Measurements from ENCODE around the gene B9D2. TPM values are rescaled to one million over a fixed set of nuclear protein-coding genes. Genes with fewer than 3 reads are reported as not detected.
A peak's percentile ranks its signal among the peaks of the same experiment; 100 is the strongest.

B9D2 gene
- total RNA-seq, 1 donor from 2014 or later: 5.3 TPM

DNA sequence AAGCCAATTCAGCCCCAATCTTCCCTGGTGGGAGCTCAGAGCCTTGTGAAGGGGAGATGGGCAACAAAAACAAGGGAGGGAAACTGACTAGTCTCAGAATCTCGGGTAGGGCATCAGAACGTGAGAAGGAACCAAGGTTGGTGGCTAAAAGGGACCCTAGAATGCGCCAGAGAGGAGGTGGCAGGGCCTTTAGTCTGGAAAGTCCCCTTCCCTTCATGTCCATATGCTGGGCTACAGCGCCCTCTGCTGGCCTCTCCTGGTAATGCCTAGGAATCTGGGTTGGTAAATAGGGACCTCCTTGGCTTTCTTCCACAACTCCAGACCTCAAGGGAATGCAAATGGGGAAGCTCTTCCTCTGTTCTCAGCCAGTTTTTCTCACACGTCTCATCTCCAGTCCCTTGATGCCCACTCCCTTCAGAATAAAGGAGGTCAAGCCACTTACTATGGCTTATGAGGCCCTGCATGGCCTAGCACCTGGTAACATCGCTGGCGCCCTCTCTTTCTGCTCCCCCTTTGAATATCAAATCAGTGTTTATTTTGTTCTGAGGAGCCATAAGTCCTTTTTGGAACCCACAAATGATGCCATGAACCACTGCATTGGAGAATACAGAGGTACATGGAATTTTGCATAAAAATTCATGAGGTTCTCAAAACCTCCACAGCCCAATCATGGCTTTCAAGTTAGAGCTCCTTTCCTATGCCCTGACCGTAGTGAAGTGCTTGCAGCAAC lies 55.3 kb downstream of the B9D2 start:
- peak; percentile 74 for DNase-seq

DNA sequence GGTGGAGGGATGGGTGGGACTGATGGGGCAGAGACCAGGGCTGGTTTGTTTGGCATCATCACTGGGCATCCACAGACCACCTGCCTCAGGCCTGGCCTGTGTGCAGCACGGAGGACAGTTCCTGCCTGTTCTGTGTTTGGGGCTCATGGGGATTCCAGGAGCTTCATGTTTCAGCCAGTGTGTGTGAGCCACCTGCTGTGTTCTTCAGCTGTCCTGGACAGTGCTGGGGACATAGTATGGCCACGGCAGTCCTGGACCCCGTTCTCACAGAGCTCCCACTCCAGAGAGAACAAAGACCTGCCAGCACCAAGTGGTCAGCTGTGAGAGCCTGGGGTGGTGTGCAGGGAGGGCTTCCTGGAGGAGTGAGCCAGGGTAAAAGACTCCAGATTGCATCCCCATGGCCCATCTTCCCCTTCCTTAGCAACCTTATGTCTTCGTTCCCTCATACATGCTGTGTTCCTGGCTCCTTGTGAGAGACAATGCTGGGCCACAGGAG lies 55.9 kb downstream of the B9D2 start:
- no peak for DNase-seq

DNA sequence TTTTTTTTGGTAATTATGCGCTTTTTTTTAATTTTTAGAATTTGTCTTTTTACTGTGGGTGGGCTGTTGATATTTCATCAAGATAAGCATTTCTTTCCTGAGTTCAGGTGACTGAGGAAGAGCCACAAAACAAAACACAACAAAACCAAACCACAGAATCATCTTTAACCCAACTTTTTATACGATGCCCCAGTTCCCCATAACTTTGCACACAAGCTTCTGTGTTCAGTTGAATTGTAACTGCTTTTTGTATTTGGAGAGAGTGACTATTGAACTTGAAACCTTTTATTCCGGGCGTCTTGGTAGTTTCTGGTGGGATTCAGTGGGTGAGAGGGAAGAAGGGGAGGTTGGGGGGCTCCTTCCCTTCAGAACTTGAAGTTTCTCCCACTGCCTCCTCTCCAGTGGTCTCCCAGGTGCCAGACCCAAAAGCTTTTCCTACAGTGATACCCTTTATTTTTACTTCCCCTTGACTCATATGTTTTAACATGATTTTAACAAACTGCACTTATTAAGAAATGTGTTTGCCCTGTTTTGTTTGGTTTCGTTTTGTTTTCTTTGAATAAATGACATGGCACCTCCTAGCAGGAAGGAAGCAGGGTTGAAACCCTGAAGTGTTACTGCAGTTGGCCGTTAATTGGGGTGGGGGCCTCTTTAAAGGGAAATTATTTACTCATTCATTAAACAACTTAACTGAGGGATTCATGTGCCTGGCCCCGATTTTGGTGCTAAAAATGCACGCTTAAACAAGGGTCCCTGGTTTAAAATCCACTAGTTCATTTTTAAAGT lies 56.7 kb downstream of the B9D2 start:
- DNase-seq: no peak

DNA sequence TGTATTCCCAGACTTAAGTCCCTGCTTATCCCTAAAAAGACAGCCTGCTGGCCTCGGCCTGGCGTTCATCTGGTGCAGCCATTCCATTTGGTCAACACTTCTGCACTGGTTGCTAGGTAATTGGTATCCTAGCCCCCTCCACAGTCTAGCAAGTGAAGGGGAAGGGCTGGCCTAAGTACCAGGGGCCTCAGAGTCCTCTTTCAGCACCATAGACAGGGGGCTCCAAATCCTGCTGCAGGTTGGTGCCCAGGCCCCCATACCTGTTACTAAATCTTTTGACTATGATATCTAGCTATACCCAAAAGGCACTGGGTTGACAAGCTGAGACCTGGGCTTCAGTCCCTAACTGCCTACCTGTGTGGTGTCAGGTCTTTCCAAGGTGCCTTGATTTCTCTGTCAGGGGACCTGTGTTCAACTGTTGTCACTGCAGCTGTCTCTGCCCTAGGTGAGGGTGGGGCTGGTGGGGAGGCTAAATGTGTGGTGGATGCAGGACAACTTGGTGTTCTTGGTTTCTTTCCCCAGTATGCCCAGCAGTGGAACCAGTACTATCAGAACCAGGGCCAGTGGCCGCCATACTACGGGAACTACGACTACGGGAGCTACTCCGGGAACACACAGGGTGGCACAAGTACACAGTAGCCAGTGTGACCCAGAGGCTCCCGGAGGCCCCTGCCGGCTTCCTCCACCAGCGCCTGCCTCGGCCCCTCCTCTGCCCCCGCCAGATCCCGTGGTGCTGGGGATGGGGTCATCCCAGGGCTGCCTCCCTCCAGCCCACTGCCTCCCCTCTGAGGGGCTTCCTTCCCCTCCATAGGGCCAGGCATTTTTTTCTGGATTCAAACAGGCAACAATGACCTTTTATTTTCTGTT lies 57.8 kb downstream of the B9D2 start:
- no peak for DNase-seq

DNA sequence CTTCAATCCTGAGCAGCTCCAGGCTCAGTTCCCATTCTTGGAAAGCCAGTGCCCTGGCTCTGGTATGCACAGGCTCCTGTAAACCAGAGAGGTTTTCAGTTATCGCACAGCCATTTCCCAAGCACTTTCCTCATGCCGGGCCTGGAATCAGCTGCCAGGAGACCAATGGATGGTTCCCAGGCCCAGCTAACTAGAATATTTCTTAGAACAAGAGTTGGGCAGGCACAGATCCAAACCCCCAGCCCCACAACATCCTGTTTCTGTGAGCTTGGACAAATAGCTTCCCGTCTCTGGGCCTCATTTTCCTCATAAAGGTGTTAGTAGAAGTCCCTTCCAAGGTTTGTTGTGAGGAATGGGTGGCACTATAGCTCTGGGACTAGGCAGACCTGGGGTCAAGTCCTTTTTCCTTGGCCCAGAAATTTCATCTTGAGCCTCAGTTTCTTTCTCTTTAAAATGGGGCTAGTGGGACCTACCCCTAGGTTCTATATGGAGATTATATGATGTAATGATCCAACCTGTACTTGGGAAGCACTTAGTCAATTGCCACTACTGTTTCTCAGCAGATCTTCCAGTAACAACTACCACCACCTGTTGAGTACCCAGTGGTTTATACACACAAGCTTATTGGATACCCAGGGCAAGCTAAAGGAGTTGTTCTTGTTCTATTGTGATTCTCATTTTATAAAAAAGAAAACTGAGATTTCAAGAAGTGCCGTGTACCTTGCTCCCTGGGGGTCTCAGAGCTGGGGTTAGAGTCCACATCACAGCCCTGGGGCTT lies 59.1 kb downstream of the B9D2 start:
- no peak for DNase-seq

Other genes with a start within 250 kb of the B9D2 start
- gene CYP2F1, start 249.7 kb downstream of the B9D2 start, total RNA-seq: not detected
- gene CYP2S1, start 170.9 kb downstream of the B9D2 start, total RNA-seq: 1.4 TPM
- gene AXL, start 144.9 kb downstream of the B9D2 start, total RNA-seq: 9.2 TPM
- 64.7 TPM for gene HNRNPUL1, start 99.8 kb downstream of the B9D2 start, total RNA-seq
- gene CCDC97, start 54.0 kb downstream of the B9D2 start, total RNA-seq: 6.4 TPM
- gene TGFB1, start 10.2 kb downstream of the B9D2 start, total RNA-seq: 0.94 TPM
- gene TMEM91, start 12.4 kb upstream of the B9D2 start, total RNA-seq: 9.4 TPM
- 14.8 TPM for gene EXOSC5, start 33.2 kb upstream of the B9D2 start, total RNA-seq
- gene BCKDHA, start 33.7 kb upstream of the B9D2 start, total RNA-seq: 24.5 TPM
- 0.16 TPM for gene B3GNT8, start 63.2 kb upstream of the B9D2 start, total RNA-seq
- 14.5 TPM for gene DMAC2, start 75.8 kb upstream of the B9D2 start, total RNA-seq
- gene ERICH4, start 79.0 kb upstream of the B9D2 start, total RNA-seq: not detected
- 1.6 TPM for gene CEACAM21, start 212.0 kb upstream of the B9D2 start, total RNA-seq

Measured in occipital lobe (tissue), 2 donors.